Right renal pelvis (tissue), 4 donors: ENCODE results near the gene RAD51B. TPM values are rescaled to one million over a fixed set of nuclear protein-coding genes. Genes with fewer than 3 reads are reported as not detected.

Source experiments
- DNase-seq, 4 donors: peaks; one replicate each; pipeline ENCODE4 v3.0.0-alpha.2; 2013; ENCODE audit warnings: low read depth in 4 of 4, low spot score in 3 of 4, missing footprints in 1 of 4
- polyA plus RNA-seq, 4 donors: library from polyadenylated mRNA; unstranded; fragments of 120-200 nt; gene quantifications; one replicate each; pipeline ENCODE4 v1.2.1, GENCODE V29; 2013; ENCODE audit not compliant: insufficient read length in 4 of 4

The RAD51B gene
- polyA plus RNA-seq, 4 donors, result 10.7 to 11.6 (median 11.3) TPM

GRCh38 chr14:68392393-68393141, 573.0 kb downstream of the RAD51B start:
- no peak for DNase-seq

DNA sequence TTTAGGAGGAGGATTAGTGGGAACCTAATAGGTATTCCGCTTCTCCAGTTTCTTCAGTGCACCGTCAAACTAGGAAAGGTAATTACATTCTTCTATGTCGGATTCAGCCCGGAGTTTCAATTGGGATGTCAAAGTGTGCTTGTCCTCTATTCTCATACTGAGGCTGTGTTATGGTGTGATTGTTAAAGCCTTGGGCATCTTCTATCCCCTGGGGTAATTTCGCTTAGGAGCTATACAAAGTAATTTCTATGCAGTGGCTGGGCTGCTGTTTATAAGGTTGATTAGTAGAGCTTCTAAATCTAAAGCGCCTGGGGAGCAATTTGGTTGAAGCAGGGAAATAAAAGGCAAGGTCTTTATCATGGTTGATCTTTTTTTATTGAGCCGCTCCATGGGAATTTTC, 573.7 kb downstream of the RAD51B start:
- no peak for DNase-seq

GRCh38 chr14:68394118-68394763, 574.7 kb downstream of the RAD51B start:
- no peak for DNase-seq

DNA sequence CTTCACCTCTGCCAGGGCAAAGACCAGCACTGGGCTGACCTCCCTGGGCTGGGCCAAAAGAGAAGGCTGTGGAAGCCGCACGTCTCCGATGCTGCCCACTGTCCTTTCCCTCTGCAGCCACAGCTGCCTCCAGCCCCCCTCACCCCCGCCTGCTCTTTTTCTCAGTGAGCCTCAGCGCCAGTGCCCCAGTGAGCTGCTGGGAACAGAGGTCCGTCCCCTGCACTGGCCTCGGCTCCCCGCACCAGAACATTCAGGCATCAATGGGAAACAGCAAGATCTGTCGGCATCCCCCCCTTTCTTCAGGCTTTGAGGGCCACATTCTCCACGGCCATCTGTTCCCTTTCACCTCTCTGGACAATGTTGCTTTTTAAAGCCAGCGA, 575.2 kb downstream of the RAD51B start:
- no peak for DNase-seq

GRCh38 chr14:68395604-68396003, 576.0 kb downstream of the RAD51B start:
- DNase-seq, result no peak

DNA sequence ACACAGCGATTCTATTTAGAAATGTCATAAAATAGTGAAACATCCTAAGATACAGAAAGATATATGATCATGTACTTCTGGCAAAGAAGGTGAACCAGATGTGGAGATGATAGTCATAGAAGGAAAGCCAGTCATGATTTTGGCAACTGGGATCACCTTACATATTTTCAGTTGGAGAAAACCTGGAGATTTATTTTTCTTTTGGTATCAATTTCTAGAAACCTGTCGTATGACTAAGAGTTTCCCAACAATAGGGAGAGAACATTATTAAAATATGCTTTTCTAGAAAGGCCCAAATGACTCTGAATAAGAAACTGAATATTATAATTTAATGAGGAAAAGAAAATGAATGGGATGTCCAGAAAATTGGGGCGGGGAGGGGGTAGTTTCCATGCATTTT, 576.9 kb downstream of the RAD51B start:
- no peak for DNase-seq

DNA sequence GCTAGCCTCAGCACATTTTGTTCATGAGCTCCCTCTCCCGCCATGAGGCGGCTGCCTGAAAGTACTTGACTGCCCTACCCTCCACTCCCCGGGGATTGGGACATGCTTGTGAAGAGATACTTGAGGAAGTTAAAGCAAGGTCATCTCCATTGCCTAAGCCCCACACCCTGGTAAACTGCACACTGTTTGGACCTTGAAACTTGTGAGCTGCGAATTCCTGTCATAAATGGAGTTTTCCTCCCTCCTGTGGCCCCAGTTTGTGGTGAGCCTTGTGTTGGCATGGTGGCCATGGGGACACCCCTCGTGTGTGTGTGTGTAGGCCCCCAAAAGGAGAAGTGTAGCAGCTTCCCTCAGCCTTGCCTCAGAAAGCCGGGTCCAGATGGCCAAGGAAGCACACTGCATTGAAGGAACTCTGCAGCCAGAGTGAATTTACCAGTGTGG, 577.8 kb downstream of the RAD51B start:
- no peak for DNase-seq

DNA sequence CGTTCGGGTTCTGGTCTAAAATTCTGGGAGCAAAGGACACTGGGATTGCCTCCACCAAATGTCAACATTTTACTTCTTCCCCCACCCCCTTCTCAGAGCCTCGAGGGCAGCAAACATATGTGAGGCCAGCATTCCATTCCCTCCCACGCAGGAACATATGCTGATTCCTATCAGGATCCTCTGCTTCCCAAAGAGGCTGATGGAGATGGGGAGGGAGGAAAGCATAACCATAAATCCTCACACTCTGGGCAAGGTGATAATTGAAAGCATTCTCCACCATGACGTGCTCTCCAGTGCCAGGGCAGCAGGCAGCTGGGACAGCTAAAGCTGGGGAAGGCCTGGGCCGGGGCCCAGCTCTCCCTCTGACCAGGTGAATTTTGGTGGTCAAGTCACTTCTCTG, 578.2 kb downstream of the RAD51B start:
- DNase-seq, result no peak

- no peak for DNase-seq
Measured at GRCh38 chr14:68398370-68398769, 578.8 kb downstream of the RAD51B start.

DNA sequence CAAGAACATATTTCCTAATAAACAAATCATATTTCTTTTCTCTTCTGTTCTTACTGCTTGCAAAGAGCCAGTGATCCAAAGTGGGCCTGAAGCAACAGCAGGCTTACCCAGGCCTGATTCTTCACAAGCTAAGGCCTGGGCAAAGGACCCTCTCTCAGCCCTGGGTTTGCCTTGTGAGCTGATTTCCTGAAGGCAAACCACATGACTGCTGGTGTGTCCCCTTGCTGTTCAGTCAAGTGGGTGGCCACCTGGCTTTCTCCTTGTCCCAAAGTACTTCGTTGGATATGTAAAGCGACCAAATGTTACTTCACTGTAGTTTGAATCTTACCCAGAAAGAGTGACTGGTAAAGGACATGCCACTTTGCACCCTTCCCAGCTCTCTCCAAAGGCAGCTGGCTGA, 580.4 kb downstream of the RAD51B start:
- no peak for DNase-seq

- no peak for DNase-seq
Measured at GRCh38 chr14:68401317-68401716, 581.7 kb downstream of the RAD51B start.

DNA sequence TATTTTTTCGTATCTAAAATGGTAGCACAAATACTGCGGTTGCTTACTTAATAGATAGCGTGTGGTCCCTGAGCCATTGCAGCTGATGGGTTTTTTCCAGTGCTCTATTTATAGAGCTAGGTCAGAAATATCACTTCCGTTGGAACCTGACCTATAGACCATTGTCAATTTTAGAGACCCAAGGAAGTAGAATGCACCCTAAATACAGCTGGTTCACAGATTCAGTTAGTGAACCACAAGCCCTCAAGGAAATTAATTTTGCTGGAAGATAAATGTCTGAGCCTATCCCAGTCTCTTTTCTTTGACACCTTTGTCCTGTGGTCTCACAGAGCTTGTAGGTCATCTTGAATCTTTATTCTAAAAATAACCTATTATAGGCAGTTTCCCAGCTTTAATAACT, 582.3 kb downstream of the RAD51B start:
- DNase-seq, result no peak

- no peak for DNase-seq
Measured at GRCh38 chr14:68402525-68403101, 583.0 kb downstream of the RAD51B start.

DNA sequence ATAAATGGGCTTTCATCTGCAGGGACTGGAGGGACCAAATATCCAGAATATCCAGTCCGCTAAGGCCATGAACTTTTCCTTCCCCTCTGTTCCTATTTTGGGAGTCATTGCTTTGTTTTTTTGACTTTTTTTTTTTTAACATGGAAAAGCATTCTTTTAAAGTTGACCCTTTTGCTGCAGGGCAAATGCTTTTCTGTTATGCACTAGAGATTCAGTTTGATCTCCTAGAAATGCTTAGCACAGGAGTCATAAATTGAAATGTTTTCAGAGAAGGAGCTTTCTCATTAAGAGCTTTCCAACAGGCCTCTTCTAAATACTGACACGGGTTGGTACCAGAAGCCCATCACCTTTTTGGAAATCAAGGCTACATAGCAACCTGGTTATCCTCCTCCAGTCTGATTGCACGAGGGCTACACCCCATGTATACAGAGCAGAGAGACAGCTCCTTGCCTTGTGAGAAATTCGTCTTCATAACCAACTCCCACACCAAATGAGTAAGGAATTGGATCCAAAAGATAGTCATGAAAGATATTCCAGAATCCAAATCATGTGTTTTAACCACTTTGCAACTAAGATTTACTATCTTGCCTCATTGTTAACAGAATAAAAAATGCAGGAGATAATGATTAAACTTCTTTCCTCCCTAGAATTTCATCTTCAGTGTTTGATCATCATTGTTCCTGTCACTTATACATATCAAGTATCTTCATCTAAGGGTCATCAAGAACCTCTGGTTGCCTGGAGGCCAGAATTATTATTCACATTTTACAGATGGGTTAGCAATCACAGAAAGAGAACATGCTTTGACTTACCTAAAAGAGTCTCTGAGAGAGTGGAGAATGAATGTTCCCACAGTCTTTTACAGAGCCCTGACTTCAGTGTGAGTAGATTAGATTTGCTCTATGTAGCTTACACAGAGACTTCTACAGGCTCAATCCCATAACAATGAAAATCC, 583.9 kb downstream of the RAD51B start:
- DNase-seq, result no peak

GRCh38 chr14:68404146-68404527, 584.6 kb downstream of the RAD51B start:
- no peak for DNase-seq

- DNase-seq, result no peak
Measured at GRCh38 chr14:68404652-68405183, 585.1 kb downstream of the RAD51B start.

DNA sequence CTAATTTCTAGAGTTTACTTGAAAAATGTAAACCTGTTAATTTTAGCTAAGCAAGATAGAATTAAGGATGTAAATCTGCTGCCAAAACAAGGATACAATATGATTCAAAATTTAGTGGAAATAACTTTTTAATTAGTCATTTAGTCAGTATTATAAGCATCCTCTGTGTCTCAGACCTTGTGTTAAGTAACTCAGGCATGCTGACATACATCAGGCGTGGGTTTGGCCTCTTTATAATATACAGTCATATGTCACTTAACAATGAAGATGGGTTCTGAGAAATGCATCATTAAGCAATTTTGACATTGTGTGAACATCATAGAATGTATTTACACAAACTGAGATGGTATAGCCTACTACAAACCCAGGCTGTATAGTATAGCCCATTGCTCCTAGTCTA, 586.4 kb downstream of the RAD51B start:
- no peak for DNase-seq

DNA sequence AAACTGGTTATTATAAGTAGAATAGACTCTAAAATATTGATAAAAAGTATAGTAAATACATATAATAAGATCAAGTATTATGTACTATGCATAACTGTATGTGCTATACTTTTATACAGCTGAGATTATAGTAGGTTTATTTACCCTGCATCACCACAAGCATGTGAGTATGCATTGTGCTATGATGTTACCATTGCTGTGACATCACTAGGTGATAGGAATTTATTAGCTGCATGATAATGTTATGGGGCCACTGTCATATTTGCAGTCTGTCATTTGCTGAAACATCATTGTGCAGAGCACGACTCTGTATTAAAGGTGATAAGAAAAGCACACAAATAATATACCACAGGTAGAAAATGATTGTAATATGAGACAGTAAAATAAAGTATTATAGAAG, 587.7 kb downstream of the RAD51B start:
- DNase-seq, result no peak

GRCh38 chr14:68407825-68408224, 588.2 kb downstream of the RAD51B start:
- no peak for DNase-seq

DNA sequence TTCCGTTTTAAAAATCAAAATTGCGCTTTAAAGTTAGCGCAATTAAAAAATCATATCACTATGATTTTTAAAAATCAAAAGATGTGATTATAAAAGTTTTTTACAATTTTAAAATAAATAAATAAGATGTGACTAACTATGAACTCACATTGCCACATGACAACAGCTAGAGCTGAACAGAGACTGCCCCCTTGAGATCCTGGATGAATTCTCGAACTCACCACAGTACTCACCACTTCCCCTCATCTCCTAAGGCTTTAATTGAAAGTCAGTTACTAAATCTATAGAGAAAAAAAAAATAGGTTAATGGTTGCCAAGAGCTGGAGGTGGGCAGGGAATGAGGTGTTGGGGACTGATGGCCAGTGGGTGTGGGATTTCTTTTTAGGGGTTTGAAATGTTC, 589.1 kb downstream of the RAD51B start:
- no peak for DNase-seq

DNA sequence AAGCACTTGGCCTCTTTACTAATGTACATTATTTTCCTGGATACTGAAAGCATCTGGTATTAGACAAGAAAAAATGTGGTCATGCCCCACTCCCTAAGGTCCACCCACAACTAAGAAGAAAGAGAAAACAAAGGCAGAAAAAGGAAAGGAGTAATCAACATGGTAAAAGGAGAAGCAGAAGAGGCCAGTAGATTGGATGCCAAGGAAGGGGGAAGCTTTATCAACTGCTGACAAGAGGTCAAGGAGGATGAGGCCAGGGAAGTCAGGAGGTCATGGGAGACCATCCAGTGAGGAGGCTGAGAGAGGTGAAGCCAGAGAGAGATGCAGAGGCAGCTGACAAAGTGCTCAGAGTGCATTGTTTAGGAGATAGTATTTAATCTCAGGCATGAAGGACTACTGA, 589.8 kb downstream of the RAD51B start:
- no peak for DNase-seq
